Measurements from ENCODE around the gene TMED6.
"Not testable (repeated sequence)": the region's sequence is repeated elsewhere in the genome, so short reads cannot be mapped to it uniquely, and the experiment has no call there.

TMED6 gene

GRCh38 chr16:69296771-69297170 is 54.8 kb downstream of the TMED6 start:
- DNase-seq, result not testable (repeated sequence)

- DNase-seq, result no peak
Measured at GRCh38 chr16:69294051-69294450, 57.5 kb downstream of the TMED6 start.

GRCh38 chr16:69293401-69293800 is 58.2 kb downstream of the TMED6 start:
- no peak for DNase-seq
